Fibroblast of the aortic adventitia (primary cell): Measurements from ENCODE around the gene CLSTN2. TPM values are rescaled to one million over a fixed set of nuclear protein-coding genes. Genes with fewer than 3 reads are reported as not detected.

Experiments
- DNase-seq: peaks from one replicate; pipeline ENCODE4 v3.0.0-alpha.2; 2010; ENCODE audit warnings: low read depth
- H3K4me3 ChIP-seq: 2 replicates; pipeline ENCODE4 v1.5.1; 2011; ENCODE audit warnings: low read depth, mild to moderate bottlenecking, control low read depth, low read length, moderate library complexity
- CTCF ChIP-seq: IDR thresholded peaks from 2 replicates; pipeline ENCODE4 v1.5.1; 2011; ENCODE audit warnings: mild to moderate bottlenecking, low read length, control low read depth, inconsistent platforms; ENCODE audit not compliant: insufficient read depth
- total RNA-seq: library from RNA; depleted of rRNA; stranded (reverse); fragments of >200 nt; gene quantifications from 2 replicates; pipeline ENCODE4 v1.2.3, GENCODE V29; 2012; ENCODE audit warnings: low replicate concordance

The CLSTN2 gene
- total RNA-seq, 1 donor, result 3.2 TPM

DNA sequence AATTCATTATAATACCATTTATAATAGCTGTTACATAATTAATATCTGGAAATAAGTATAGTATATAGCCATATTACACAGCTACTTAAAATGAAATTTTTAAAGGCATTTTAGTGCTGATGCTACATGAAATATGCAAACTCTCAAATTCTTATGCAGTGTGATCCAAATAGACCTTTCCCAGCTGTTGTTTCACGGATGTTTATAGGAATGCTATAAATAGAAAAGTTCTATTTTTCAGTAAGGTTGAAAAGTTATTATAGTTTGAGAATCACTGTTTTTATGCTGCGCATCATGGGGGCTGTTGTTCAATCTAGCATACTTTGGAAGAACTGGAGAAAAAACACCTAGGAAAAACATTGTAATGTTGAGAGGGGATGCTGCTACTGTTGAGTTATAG is 595.1 kb downstream of the CLSTN2 start:
- no peak overlapping the region for H3K4me3 ChIP-seq
- TF ChIP-seq CTCF, result no peak
- no peak for DNase-seq

GRCh38 chr3:140530603-140531002 is 595.6 kb downstream of the CLSTN2 start:
- no peak overlapping the region for H3K4me3 ChIP-seq
- TF ChIP-seq CTCF, result no peak
- no peak for DNase-seq

DNA sequence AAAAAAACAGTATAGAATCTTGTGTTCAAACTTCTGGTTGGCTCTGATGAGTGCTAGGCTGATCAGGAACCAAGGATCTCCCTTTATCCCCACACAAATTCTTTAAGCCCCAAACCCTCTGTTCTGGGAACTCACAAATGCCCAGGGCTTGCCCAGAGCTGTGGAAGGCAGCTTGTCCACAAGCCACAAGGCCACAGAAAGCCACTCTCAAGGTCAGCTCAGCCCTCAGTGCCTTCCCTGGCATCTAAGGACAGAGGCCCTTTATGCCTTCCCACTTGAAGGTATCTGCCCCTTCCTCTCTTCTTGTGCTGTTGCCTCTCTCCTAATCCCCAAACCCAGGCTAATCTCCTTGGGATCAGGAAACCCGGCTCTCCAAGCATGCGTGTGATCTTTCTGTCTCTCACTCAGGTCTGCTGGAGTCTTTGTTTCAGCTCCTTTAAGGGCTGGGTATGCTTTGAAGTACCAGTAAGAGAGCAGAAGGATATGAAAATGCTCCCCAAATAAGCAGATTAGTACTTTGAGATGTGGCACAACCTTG is 597.9 kb downstream of the CLSTN2 start:
- DNase-seq, result no peak
- H3K4me3 ChIP-seq, result no peak overlapping the region
- no peak for TF ChIP-seq CTCF

DNA sequence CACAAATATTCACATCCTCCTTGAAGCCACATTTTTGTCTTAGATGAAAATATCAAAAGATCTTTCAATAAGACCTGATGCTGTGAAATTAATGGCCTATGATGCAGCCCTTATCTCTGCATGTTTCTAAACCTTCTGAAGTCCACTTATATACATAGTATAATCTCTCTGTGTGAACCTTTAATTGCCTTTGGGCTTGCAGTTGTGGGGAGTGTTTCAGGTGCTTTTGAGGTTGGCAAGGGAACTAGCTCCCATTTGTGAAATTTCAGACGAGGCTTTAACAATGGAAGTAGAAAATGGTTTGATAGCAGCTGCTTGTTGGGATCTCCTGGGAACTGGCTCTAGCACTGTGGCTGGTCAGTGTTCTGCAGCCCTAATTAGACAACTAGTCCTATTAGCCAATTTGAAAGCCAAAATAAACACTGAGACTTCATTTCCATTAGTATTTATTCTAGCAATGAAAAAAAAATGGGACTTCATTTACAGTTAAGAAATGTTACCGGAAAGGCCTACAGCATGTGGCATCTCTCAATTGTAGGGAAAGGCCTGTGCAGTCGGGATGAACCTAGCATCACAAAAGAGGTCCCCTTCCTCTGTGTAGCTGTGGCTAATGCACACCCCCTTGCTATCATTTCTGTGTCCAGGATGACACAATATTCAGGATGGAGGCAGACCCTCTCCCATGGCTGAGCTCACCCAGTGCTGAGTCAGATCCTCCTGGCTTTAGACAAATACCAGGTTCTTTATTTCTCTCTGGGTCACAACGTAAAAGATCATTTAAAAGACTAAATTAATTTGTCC is 602.1 kb downstream of the CLSTN2 start:
- DNase-seq, result no peak
- no peak overlapping the region for H3K4me3 ChIP-seq
- TF ChIP-seq CTCF, result no peak

DNA sequence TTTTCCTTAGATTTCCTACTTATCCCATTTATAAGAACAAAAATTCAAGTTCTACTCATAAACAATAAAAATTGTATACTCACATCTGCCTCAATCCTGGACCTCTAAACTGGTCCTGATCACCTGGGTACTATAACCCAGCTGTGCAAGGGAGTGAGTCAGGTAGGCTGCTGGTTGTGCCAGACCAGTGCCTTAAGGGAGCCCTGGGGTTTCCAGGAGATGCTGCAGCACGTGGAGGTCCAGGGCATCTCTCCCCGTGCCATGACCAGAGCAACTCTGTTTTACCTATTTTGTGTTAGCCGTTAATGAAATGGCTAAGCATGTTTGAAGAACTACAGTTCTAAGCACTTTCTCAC is 602.7 kb downstream of the CLSTN2 start:
- H3K4me3 ChIP-seq, result no peak overlapping the region
- no peak for TF ChIP-seq CTCF
- no peak for DNase-seq

- H3K4me3 ChIP-seq, result no peak overlapping the region
- DNase-seq, result no peak
- no peak for TF ChIP-seq CTCF
These were observed 605.3 kb downstream of the CLSTN2 start for GRCh38 chr3:140540262-140540661.
